ENCODE data around the gene FANCM.
"Not testable (repeated sequence)": the region's sequence is repeated elsewhere in the genome, so short reads cannot be mapped to it uniquely, and the experiment has no call there.

The FANCM gene

DNA sequence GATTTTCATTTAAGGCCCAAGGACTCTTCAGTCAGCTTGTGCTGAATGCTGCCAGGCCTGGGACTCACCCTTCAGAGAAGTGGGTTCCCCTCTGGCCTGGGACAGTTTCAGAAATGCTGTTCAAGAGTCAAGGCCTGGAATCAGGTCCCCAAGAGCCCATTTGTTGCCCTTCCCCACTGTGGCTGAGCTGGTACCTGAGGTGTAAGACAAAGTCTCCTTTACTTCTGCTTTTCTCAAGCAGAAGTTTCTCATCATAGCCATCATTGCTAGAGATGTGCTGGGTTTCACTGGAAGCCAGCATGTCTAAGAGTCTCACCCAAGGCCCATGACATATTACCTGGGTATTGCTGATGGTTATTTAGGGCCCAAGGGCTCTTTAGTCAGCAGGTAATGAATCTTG lies 8.9 kb downstream of the FANCM start:
- DNase-seq (ENCODE audit: low read depth in 2 of 2), result no peak

DNA sequence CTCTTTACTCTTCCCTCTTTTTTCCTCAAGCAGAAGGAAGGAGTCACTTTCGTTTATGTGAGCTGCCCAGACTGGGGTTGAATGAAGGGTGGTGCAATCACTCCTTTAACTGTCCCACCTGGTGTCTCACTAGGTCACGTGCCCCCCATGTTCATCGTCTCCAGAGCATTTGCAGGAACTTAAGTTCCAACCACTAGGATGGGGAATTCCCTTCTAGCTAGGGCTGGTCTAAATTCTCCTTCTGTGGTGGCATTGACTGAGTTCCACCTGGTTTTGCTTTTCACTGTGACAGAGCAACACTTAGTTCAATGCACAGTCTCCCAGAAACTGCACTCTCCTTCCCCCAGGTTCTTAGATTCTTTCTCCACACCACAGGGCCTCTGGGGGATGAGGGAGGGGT lies 9.5 kb downstream of the FANCM start:
- DNase-seq (ENCODE audit: low read depth in 2 of 2), result no peak

DNA sequence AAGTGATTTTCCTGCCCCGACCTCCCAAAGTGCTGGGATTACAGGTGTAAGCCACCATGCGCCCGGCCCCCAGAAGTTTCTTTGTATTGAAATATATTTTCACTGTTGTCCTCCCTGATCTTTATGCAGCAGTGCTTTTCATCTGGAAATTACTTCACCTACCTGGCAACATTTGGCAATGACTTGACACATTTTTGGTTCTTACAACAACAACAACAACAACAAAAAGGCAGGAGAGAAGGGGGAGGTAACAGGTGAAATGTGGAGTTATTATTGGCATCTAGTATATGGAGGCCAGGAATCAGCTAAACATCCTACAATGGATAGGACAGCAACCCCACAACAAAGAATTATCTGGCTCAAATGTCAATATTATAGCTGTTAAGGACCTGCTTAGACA lies 13.9 kb downstream of the FANCM start:
- no peak for DNase-seq (ENCODE audit: low read depth in 2 of 2)

DNA sequence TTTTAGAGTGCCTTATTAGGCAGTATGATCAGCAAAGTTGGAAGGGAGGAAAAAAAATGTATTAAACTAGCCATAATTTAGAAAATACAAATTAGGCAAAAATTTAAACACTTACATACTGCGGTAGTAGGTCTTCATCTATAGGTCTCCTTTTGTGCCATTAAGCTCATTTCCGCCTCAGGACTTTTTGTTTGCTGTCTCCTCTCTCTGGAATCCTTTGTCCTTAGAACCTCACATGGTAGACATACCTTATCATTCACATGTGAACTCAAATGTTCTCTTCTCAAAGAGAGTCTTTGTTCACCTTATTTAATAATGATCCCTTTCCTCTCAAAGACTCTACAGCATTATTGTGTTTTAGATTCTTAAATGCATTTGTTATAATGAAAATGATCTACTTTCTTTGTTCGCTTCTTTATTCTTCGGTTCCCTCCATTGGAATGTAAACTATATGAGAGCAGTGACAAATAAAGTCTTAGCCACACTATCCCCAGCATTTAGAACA lies 14.7 kb downstream of the FANCM start:
- no peak for DNase-seq (ENCODE audit: low read depth in 2 of 2)

DNA sequence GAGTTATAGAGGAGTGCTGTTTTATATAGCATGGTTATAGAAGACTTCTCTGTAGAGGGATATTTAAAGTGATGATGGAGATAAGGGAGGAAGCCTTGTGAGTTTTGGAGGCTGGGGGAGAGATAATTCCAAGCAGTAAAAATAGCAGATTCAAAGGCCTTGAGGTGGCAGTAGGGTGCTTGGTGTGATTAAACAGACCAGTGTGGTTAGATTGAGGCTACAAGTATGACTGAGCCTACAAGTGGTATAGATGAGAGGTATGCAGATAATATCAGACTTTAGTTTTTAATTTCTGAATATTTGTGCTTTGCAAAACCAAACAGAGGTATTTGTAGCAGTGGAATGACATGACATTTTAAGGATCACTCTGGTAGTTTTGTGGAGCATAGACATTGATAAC lies 20.3 kb downstream of the FANCM start:
- no peak for DNase-seq (ENCODE audit: low read depth in 2 of 2)

DNA sequence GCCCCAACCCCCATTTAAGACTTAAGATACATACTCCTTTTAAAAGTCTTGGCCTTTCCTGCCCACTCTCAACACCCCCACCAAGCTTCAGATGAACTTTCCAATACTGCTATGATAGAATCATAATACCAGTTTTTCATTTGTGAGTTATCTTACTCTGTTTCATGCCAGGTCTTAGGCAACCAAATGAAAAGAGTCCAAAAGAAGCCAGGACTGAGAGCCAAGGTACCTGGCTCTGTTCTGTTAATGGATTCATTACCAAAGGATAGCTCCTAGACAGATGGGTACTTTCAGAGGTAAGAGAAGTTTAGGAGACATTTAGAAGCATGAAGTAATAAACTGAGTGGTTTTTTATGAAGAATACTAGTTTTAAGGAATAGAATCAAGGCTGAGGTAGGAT lies 34.2 kb downstream of the FANCM start:
- no peak for DNase-seq (ENCODE audit: low read depth in 2 of 2)

DNA sequence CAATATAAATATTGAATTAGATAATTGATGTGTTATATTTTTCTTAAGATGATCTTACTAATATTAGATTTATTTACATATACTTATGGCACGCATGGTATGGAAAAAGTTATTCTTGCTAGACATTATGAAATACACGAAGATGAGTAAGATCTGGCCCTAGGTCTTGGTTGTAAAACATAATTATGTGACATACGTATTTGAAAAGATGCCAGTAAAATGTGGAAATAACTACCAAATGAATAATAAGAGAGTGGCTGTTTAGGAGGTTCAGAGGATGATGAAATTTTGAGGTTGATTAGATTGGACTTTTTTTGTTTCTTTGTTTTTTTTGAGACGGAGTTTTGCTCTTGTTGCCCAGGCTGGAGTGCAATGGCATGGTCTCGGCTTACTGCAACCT lies 41.3 kb downstream of the FANCM start:
- no peak for DNase-seq (ENCODE audit: low read depth in 2 of 2)

DNA sequence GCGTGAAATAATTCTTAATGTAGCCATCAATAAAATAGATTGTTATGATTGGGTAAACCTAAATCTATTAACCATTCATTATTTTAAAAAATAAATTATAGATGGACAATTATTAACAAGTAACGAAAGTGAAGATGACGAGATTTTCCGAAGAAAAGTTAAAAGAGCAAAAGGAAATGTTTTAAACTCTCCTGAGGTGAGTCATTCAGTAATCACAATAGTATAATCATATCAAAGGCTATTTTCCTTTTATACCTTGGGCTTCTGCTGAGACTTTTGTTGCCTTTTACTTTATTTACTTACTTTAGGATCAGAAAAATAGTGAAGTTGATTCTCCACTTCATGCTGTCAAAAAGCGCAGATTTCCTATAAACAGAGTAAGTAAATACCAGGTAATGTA lies 45.6 kb downstream of the FANCM start:
- DNase-seq (ENCODE audit: low read depth in 2 of 2), result no peak

DNA sequence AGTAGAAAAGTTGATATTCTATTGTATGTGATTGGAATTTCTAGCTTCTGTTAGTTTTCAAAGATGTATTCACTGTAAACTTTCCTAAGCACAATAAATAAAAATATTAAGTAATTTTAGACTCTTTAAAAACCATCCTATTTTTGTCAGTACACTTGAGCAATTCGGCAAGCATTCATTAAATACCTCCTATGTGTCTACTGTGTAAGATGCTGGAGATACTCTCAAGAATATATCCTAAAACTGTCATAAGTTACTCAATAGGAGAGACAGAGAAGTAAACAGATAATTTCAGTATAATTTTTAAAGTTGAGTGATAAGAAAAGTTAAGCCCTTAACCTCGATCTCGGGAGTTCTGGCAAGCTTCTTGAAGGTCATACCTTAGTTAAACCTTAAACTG lies 46.1 kb downstream of the FANCM start:
- DNase-seq (ENCODE audit: low read depth in 2 of 2), result no peak

DNA sequence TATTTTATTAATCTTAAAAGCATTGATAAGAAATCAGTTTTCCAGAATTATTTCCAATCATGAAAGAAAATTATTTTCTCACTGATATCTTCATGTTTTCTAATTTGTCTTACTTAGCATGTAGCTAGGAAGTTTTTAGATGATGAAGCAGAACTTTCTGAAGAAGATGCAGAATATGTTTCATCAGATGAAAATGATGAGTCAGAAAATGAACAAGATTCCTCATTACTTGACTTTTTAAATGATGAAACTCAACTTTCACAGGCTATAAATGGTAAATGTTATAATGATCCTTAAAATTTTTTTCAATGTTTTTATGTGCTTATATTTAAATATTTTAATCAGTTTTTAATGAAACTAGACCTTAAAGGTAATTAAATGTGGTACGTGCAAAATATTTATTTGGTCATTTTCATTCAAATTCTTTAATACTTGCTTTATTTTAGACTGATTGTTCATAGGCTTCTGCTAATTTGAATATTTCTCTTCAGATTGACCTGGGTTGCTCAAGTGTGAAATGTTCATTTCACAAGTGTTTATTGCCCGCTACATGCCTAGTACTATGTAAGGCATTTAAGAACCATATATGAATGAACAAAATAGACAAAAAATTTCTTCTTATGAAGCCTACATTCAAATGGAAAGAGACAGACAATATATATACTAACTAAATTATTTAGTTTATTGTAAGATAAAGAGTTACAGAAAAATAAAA lies 49.5 kb downstream of the FANCM start:
- DNase-seq (ENCODE audit: low read depth in 2 of 2), result no peak

DNA sequence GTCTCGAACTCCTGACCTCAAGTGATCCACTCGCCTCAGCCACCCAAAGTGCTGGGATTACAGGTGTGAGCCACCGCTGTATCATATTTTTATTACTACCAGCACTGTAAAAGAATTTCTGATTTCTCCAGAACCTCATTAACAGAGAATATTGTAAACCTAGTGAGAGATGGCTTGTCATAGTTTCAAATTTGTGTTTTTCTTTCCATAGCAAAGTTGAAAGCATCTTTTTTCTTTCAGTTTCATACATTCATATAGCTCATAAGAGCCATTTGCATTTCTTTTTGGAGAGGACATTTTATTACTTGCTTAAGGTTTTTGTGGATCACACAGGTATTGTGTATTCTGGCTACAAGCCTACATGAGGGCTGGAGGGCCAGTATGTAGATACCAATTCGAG lies 59.2 kb downstream of the FANCM start:
- no peak for DNase-seq (ENCODE audit: low read depth in 2 of 2)

DNA sequence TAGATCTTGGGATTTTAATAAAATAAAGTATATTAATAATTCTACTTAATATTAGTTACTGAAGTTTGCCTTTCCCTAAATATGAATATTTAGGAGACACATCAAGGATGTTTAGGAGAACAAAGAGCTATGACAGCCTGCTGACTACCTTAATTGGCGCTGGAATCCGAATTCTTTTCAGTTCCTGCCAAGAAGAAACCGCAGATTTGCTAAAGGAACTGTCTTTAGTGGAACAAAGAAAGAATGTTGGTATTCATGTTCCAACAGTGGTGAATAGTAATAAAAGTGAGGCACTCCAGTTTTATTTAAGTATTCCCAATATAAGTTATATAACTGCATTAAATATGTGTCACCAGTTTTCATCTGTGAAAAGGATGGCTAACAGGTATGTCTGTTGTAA lies 62.8 kb downstream of the FANCM start:
- DNase-seq (ENCODE audit: low read depth in 2 of 2), result no peak

DNA sequence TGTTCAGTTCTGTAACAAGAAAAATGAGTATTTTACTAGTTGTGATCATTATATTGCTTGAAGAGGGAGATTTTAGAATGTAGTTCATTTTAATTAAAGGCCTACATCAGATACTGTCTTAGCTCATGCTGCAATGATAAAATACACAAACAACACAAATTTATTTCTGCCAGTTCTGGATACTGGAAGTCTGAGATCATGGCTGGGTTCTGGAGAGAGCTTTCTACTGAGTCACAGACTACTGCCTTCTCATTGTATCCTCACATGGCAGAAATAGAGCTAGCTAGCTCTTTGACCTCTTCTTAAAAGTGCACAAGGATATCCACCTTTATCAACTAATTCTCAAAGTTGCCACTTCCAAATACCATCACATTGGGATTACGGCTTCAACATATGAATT lies 63.5 kb downstream of the FANCM start:
- DNase-seq (ENCODE audit: low read depth in 2 of 2), result no peak

DNA sequence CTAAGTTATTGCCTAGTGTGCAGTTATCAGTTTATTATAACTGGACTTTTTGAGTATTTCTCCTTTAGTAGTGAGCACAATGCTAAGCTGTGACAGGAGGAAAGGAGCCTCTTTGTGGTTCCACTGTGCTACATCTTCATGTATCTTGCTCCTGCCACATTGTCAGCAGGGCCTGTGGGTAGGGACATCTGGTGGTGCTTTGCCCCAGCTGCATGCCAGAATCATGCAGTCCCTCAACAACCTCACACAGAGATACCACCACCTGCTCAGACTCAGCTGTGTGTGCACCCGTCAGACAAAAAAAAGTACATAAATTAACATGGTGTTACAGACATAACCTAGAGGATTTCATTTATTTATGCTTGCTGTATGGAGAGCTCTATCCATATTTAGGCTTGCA lies 66.2 kb downstream of the FANCM start:
- no peak for DNase-seq (ENCODE audit: low read depth in 2 of 2)

DNA sequence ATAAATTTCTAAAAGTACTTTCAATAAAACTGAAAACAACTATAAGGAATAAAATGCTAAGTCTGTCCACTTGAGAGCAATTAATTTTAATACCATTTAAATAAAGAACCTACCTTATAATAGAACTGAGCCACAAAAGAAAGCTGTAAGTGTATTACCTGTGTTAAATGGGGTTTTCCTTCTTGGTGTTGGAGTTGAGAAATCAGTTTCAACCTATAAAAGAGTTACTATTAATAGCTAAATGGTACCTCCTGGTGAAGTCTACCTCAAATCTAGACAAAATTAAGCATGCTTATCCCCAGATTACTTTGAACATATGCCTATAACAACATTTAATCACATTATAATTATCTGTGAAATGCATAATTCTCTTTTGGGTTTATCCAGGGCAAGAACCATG lies 68.5 kb downstream of the FANCM start:
- no peak for DNase-seq (ENCODE audit: low read depth in 2 of 2)

DNA sequence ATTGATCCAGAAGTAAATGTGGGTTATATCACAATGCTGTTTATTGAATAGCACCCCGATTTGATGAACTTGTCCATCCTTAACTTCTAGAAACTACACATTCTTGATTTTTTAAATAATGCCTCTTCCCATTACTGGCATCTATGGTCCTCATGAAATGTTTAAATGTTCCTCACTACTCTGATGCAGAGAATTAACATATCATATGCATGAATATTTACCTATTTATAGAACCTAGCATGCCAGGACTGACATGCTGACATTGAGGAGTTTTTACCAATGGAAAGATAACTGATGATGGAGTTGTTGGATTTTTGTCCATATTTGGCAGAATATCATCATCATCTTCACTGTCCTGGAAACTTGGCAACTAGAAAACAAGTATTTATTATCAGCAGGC lies 74.4 kb downstream of the FANCM start:
- no peak for DNase-seq (ENCODE audit: low read depth in 2 of 2)

DNA sequence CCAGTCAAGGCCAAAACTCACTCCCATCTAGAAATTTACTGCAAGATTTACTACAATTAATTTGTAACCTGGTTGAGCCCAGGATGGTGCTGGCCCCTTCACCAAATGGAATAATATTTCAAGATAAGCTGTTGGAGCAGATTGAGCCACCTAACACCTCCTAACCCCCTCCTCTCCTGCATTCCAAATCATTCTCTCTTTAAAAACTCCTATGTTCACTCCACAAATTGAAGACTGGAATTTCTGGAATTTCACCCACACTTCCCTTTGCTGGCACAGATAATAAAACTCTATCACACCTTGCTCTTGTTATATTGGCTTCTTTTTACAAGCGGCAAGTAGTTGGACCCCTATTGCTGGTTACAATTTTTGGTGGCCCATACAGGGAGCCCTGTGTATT lies 75.6 kb downstream of the FANCM start:
- DNase-seq (ENCODE audit: low read depth in 2 of 2), result no peak

DNA sequence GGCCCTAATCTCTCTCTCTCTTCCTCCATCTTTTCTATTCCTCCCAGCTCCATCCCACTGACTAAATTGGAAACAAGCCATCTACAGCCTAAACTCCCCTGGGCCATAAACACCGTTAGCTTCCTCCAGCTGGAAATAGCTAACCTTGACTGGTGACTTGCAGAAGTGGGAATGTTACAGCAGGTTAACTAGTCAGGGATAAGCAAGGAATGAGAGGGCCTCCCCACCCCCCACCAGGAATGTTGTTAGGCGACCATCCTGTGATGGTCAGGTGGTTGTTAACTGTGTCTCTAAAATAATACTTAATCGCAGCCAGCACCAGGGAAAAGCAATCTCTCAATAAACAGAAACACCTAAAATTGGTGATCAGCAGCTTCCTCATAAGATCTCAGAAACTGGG lies 76.5 kb downstream of the FANCM start:
- DNase-seq (ENCODE audit: low read depth in 2 of 2), result no peak

DNA sequence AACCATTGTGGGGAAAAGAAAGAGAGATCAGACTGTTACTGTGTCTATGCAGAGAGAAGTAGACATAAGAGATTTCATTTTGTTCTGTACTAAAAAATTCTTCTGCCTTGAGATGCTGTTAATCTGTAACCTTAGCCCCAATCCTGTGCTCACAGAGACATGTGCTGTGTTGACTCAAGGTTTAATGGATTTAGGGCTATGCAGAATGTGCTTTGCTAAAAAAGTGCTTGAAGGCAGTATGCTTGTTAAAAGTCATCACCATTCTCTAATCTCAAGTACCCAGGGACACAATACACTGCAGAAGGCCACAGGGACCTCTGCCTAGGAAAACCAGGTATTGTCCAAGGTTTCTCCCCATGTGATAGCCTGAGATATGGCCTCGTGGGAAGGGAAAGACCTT lies 78.0 kb downstream of the FANCM start:
- not testable (repeated sequence) for DNase-seq (ENCODE audit: low read depth in 2 of 2)

DNA sequence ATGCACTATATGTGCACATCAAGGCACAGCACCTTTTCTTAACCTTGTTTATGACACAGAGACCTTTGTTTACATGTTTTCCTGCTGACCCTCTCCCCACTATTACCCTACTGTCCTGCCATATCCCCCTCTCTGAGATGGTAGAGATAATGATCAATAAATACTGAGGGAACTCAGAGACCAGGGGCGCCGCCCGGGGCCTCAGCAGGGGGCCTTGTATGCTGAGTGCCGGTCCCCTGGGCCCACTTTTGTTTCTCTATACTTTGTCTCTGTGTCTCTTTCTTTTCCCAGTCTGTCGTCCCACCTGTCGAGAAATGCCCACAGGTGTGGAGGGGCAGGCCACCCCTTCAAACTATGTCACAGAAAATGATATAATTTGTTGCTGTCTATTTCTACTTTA lies 78.6 kb downstream of the FANCM start:
- not testable (repeated sequence) for DNase-seq (ENCODE audit: low read depth in 2 of 2)

DNA sequence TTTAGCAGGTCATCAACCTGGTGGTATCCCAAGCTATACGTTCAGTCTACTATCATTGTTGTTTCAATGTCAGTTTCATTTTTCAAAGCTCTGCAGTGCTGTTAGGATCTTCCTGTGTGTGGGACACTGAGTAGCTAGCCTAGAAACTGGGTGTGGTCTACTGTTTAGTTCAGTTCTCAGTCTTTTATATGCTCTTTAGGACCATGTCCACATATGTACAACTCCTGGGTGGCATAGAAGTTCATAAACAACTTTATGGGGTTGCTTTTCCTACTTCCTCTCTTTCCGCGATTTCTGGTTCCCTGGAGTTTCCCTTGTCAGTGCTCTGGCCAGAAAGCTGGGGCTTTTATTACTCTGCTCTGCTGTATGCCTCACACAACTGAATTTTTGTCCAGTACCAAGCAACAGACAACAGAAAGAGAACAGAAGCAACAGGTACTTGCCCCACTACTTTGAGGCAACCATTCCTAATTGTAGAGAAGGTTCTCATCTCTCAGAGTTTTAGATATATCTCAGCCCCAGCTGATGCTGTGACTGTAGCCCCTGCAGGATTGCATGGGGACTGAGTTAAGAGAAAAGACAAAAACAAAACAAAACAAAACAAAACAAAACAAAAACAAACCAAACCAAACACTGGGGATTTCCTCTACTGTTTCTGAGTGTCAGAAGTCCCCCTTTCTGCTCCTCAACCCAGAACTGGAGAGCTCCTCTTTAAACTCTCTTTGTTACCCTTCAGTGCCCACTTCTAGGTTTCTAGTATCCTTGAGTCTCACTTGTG lies 86.9 kb downstream of the FANCM start:
- no peak for DNase-seq (ENCODE audit: low read depth in 2 of 2)

DNA sequence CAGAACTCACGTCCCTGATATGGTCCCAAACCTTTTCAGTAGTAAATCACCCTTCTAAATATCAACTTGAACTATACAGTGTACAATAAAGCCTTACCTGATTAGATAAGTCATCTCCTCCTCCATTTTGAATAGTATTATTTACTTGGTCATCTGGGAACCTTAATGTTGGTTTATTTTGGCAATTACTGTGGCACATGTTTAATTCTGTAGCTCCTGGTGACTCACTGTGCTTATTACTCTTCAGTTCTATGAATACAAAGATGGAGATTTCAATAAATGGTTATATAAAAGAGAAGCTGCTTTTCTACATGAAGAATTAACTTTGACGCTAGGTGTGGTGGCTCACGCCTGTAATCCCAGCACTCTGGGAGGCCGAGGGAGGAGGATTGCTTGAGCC lies 91.8 kb downstream of the FANCM start:
- DNase-seq (ENCODE audit: low read depth in 2 of 2), result no peak

DNA sequence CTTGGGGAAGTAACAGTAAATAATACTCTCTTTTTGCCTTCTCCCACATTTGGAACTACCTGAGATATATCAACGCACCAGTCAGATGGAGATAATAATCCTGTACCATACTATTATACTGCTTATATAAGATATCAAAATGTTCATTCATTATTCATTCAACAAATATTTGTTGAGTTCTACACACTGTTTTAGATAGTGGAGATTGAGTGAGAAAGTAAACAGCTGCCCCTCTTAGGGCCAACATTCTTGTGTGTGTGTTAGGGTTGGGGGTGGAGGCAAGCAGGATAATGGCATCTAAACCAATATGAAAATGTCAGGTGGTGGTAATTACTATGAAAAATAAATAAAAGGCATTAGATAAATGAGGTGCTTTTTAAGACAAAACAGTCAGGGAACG lies 103.3 kb downstream of the FANCM start:
- DNase-seq (ENCODE audit: low read depth in 2 of 2), result no peak

DNA sequence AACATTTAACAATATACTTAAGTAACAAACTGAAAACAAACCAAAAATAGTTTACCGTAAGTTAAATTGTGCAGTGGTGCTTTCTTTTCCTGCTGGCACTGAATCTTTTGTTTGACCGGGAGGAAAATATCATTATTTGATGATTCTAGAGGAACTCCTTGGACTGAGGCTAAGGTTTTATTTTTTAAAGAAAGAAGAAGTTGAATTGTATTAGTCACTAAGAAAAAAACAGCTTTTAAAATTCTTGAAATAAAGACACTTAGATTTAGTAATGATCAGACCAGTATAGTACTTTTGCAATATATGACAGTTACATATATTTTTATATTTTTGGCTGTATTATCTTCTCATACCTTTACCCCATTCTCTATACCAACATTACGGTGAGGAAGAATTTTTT lies 107.0 kb downstream of the FANCM start:
- DNase-seq (ENCODE audit: low read depth in 2 of 2), result no peak

All from stimulated activated CD8-positive, alpha-beta memory T cell treated with anti-CD3 and anti-CD28 coated beads, Interleukin-2, amount 100 ng/mL, for 48 hours (primary cell).